Suppressor macrophage (primary cell): ENCODE data around the gene PSMC1.

Experiments used
- DNase-seq, 4 experiments: peaks; one replicate each; pipeline ENCODE4 v3.0.0-alpha.2; 2020 to 2022

PSMC1 gene

GRCh38 chr14:90276646-90277367, 20.5 kb downstream of the PSMC1 start:
- peak; percentile 65 to 89 (median 84) for DNase-seq

GRCh38 chr14:90277581-90278198, 21.3 kb downstream of the PSMC1 start:
- DNase-seq = no peak

- DNase-seq = no peak
Measured at GRCh38 chr14:90278199-90279175, 22.1 kb downstream of the PSMC1 start.

- no peak for DNase-seq
Measured at GRCh38 chr14:90280096-90280495, 23.7 kb downstream of the PSMC1 start.

- DNase-seq = peak in 1 of 4 experiments; percentile 8
Measured at GRCh38 chr14:90281261-90281660, 24.9 kb downstream of the PSMC1 start.

GRCh38 chr14:90281756-90282155, 25.4 kb downstream of the PSMC1 start:
- DNase-seq = no peak

GRCh38 chr14:90287791-90288190, 31.4 kb downstream of the PSMC1 start:
- DNase-seq = no peak

GRCh38 chr14:90288651-90289355, 32.5 kb downstream of the PSMC1 start:
- no peak for DNase-seq

GRCh38 chr14:90290337-90291011, 34.1 kb downstream of the PSMC1 start:
- DNase-seq = no peak

GRCh38 chr14:90291699-90292098, 35.3 kb downstream of the PSMC1 start:
- no peak for DNase-seq

GRCh38 chr14:90293766-90294730, 37.7 kb downstream of the PSMC1 start:
- DNase-seq = peak; percentile 32 to 59 (median 49)

- DNase-seq = peak; percentile 50 to 79 (median 60)
Measured at GRCh38 chr14:90294872-90295271, 38.5 kb downstream of the PSMC1 start.

- DNase-seq = peak; percentile 72 to 89 (median 81)
Measured at GRCh38 chr14:90295870-90296516, 39.6 kb downstream of the PSMC1 start.

GRCh38 chr14:90296641-90297040, 40.3 kb downstream of the PSMC1 start:
- DNase-seq = peak in 3 of 4 experiments; percentile 23 to 37 (median 29)

GRCh38 chr14:90297876-90298629, 41.7 kb downstream of the PSMC1 start:
- DNase-seq = peak in 2 of 4 experiments; percentile 41 to 61

GRCh38 chr14:90299408-90299807, 43.1 kb downstream of the PSMC1 start:
- DNase-seq = peak; percentile 85 to 93 (median 88)

GRCh38 chr14:90300611-90301047, 44.3 kb downstream of the PSMC1 start:
- peak in 3 of 4 experiments; percentile 33 to 65 (median 60) for DNase-seq

- peak in 1 of 4 experiments; percentile 11 for DNase-seq
Measured at GRCh38 chr14:90301122-90301521, 44.8 kb downstream of the PSMC1 start.

GRCh38 chr14:90301668-90302090, 45.3 kb downstream of the PSMC1 start:
- peak in 2 of 4 experiments; percentile 40 to 53 for DNase-seq
